ENCODE measurements around the gene COMTD1. TPM values are rescaled to one million over a fixed set of nuclear protein-coding genes. Genes with fewer than 3 reads are reported as not detected.

Gene COMTD1
- total and polyA plus RNA-seq, 2 of the 13 experiments (the other 11 are each of a cell fraction or from before 2014, with no cell fraction given) = 11.8 to 18.4 TPM

DNA sequence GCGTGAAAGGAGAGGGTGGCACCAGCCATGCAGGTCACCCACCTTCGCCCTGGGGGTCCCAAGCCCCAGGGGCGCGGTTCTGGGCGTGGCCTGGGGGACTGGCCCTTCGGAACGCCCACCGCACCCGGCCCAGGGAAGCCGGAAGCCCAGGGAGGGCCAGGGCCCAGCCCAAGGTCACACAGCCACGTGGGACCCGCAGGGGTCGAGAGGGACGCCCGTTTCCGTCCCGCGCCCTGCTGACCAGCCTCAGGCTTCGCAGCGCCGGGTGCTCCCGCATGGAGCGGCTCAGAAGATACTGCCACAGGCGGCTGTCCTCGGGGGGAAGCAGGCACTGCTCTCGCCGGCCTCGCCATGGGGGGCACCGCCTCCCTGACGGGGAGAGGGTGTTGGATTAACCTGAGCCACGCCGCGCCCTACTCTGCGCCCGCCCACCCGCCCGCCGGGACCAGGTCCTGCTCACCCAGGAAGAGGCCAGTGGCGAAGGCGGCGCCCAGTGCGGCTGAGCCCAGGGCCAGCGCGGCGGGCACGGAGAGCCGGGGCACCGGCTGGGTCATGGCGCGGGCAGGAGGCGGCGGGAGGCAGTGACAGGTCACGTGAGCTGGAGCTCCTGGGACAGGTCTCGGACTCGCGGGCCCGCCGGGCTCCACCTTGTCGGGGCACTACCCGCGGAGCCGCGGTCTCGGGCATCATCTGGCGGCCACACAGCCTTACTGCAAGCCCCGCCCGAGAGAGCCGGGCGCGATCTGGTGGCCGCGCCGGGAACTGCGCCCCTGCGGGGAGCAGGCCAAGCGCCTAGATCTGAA is at the start of gene COMTD1 (continued):
- TF ChIP-seq, protein P1, sequence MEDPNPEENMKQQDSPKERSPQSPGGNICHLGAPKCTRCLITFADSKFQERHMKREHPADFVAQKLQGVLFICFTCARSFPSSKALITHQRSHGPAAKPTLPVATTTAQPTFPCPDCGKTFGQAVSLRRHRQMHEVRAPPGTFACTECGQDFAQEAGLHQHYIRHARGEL (CRISPR knock-in tag; IDR thresholded peaks at IDR 0.05) = no peak
- TF ChIP-seq MTF1 (CRISPR knock-in tag; IDR thresholded peaks at IDR 0.05) (peak; percentile 36; the same call in 1 of the 2 replicates), ZKSCAN1 (IDR thresholded peaks at IDR 0.05; ENCODE audit: low read length) (no peak), ZNF407 (CRISPR knock-in tag; IDR thresholded peaks at IDR 0.05; ENCODE audit: not compliant biosample characterization) (no peak), TRIM22 (IDR thresholded peaks at IDR 0.05) (no peak), ZNF672 (CRISPR knock-in tag; IDR thresholded peaks at IDR 0.05) (no peak), ZNF12 (CRISPR knock-in tag; IDR thresholded peaks at IDR 0.05) (0 out of 2 replicates have a peak, but pooled peaks have one; percentile 27)
- TF ChIP-seq, protein P2, sequence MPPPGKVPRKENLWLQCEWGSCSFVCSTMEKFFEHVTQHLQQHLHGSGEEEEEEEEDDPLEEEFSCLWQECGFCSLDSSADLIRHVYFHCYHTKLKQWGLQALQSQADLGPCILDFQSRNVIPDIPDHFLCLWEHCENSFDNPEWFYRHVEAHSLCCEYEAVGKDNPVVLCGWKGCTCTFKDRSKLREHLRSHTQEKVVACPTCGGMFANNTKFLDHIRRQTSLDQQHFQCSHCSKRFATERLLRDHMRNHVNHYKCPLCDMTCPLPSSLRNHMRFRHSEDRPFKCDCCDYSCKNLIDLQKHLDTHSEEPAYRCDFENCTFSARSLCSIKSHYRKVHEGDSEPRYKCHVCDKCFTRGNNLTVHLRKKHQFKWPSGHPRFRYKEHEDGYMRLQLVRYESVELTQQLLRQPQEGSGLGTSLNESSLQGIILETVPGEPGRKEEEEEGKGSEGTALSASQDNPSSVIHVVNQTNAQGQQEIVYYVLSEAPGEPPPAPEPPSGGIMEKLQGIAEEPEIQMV (CRISPR knock-in tag; IDR thresholded peaks at IDR 0.05; ENCODE audit: low read depth) = no peak
- TF ChIP-seq, protein P3, sequence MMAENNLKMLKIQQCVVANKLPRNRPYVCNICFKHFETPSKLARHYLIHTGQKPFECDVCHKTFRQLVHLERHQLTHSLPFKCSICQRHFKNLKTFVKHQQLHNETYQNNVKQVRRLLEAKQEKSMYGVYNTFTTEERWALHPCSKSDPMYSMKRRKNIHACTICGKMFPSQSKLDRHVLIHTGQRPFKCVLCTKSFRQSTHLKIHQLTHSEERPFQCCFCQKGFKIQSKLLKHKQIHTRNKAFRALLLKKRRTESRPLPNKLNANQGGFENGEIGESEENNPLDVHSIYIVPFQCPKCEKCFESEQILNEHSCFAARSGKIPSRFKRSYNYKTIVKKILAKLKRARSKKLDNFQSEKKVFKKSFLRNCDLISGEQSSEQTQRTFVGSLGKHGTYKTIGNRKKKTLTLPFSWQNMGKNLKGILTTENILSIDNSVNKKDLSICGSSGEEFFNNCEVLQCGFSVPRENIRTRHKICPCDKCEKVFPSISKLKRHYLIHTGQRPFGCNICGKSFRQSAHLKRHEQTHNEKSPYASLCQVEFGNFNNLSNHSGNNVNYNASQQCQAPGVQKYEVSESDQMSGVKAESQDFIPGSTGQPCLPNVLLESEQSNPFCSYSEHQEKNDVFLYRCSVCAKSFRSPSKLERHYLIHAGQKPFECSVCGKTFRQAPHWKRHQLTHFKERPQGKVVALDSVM (CRISPR knock-in tag; IDR thresholded peaks at IDR 0.05) = no peak
- TF ChIP-seq, protein P4, sequence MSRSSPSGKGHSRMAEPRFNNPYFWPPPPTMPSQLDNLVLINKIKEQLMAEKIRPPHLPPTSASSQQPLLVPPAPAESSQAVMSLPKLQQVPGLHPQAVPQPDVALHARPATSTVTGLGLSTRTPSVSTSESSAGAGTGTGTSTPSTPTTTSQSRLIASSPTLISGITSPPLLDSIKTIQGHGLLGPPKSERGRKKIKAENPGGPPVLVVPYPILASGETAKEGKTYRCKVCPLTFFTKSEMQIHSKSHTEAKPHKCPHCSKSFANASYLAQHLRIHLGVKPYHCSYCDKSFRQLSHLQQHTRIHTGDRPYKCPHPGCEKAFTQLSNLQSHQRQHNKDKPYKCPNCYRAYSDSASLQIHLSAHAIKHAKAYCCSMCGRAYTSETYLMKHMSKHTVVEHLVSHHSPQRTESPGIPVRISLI (CRISPR knock-in tag; IDR thresholded peaks at IDR 0.05; ENCODE audit: borderline replicate concordance) = peak; percentile 32; the same call in 1 of the 2 replicates
